NCI-H1048 (cell line): ENCODE measurements around the gene GLYATL3.

Experiments
- DNase-seq: peaks from one replicate; lab custom pipeline; 2025; lab: John Stamatoyannopoulos, UW

GLYATL3 gene

GRCh38 chr6:49548613-49549304, 49.0 kb downstream of the GLYATL3 start:
- no peak for DNase-seq

- no peak for DNase-seq
These were observed 50.2 kb downstream of the GLYATL3 start for GRCh38 chr6:49549691-49550491.

DNA sequence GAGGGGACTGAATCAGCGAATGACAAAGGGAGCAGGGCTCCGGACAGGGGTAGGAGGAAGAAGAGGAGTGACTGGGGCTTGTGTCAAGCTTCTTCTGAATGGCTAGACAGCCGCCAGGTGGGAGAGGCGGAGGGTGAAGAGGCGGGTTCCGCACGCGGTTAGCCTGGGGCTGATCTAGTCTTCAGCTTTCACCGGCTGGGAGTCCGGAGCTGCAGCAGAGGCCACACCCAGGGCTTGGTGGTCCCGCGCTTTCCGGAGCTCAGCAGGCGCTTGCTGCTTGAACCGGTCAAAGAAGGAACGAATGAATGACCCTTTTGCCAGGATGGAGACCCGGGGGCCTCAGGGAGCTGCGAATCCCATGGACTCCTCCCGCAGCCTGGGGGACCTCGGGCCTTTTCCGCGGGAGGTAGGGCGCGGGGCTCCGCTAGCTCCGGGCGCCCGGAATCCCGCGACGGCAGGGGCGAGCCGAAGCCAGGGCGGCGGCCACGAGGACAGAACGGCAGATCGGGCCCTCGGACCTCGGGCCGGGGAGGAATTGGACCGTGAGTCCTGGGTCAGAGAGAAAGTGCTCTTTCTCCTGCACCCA, 50.9 kb downstream of the GLYATL3 start, which contains the start of gene C6orf141:
Gene C6orf141, plus strand, starts transcription at position 177 of the 586 bp plus-strand sequence. Its CDS starts 125 bp downstream, at position 302.
- peak; percentile 46 for DNase-seq

GRCh38 chr6:49551078-49551865, 51.5 kb downstream of the GLYATL3 start:
- DNase-seq = peak; percentile 21

- no peak for DNase-seq
These were observed 52.1 kb downstream of the GLYATL3 start for GRCh38 chr6:49551866-49552129.

DNA sequence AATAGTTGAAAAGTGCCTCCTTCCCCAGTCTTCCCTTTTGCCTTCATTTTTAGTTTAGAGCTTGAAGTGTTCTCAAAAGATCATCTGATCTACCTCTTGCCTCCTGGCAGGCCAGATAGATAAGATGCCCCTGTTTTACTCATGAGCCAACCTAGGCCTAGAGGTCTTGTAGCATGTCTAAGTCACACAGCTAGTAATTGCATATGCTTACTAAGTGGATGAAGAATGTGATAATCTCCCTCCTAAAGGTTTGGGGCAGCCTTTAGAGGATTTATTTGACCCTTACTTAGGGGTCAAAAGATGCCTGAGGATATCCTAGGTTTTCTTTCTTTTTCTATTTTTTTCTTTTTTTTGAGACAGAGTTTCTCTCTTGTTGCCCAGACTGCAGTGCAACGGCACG, 52.9 kb downstream of the GLYATL3 start:
- no peak for DNase-seq

DNA sequence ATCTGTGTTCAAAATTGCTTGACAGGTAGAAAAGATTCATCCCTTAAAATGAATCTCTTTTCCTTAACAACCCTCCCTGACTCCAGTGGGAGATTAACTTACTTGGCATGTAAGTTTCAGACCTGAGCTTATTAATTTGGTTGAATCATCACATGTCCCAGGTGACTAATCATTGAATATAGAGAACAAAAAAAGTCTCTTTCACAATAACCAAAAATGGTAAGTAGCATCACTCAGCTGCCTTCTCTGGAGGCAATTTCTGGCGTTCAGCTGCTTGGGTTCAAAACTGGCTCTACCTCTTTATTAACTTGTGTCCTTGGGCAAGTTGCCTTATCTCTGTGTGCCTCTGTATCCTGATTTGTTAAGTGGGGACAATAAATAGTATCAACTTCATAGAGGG, 53.7 kb downstream of the GLYATL3 start:
- DNase-seq = no peak

DNA sequence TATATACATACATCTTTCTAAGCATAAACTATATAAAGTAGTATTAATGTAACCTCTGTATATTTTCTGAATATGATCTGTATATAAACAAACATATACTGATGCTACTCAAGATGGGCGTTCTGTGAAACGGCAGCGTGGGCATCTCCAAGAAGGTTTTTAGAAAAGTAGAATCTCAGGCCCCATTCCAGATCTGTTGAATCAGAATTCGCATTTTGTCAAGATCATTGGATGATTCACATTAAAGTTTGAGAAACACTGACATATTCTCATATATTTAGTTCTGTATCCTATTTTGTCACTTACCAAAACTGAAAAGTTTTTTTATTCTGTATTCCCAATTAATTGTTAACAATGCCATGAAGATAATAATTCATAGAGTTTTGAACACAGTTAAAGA, 56.2 kb downstream of the GLYATL3 start:
- DNase-seq = no peak

GRCh38 chr6:49556429-49556837, 56.7 kb downstream of the GLYATL3 start:
- DNase-seq = no peak

- DNase-seq = no peak
These were observed 57.5 kb downstream of the GLYATL3 start for GRCh38 chr6:49557177-49557576.

DNA sequence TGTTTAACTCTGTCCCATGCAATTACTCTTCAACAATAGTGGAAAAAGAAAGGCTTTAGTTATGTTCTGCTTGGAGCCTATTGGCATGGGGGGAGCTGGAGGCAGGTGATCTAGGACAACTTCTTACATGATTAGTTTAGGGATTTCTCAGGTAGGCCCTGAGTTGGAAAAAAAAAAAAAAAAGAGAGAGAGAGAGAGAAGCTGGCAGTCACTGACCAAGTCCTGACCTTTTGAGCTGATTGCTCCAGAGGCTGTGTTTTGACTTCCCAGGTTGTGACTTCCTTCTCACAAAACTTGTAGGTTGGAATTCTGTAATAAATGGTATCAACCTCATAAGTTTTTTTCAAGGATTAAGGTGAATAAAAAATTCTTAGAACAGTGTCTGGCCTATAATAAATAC, 58.5 kb downstream of the GLYATL3 start:
- no peak for DNase-seq

DNA sequence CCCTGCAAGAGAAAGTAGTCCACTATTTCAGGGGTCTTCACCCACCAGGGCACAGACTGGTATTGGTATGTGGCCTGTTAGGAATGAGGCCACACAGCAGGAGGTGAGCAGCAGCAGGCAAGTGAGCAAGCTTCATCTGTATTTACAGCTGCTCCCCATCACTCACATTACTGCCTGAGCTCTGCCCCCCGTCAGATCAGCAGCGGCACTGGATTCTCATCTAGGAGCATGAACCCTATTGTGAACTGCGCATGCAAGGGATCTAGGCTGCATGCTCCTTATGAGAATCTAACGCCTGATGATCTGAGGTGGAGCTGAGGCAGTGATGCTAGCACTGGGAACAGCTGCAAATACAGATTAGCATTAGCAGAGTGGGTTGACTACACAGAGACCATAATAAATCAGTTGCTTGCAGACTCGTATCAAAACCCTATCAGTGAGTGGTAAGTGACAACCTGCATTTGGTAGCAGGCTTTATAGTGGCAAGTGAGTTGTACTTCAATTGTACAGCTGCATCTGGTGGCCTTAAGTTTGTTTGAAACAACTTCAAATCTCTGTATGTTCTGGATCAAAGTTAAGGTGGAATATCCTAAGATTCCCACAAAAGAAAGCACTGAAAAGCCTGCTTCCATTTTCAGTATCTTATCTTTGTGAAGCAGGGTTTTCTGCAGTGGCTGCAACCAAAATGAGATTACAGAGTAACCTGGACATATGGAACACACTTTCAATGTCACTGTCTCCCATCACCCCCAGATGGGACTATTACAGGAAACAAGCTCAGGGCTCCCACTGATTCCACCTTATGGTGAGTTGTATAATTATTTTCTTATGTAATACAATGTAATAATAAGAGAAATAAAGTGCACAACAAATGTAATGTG, 63.5 kb downstream of the GLYATL3 start:
- DNase-seq = no peak

DNA sequence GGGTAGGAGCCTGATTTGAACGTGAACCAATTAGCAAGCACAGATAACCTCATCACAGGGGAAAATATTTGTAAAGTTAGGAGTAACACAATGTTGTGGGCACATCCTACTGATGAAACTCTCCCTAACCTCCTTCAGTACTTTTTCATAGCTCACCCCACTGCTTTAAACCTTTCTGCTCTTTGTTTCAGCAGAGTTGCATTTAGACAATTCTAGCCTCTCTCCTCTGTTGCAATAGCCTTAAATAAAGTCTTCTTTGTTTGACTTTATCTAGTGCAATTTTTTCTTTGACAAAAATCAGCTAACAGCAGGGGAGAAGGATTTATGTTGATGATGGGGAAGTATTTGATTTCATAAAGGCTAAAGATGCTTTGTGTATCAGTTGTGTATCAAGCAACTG, 64.8 kb downstream of the GLYATL3 start:
- no peak for DNase-seq

GRCh38 chr6:49565261-49565660, 65.5 kb downstream of the GLYATL3 start:
- DNase-seq = no peak

GRCh38 chr6:49565855-49566254, 66.1 kb downstream of the GLYATL3 start:
- no peak for DNase-seq

DNA sequence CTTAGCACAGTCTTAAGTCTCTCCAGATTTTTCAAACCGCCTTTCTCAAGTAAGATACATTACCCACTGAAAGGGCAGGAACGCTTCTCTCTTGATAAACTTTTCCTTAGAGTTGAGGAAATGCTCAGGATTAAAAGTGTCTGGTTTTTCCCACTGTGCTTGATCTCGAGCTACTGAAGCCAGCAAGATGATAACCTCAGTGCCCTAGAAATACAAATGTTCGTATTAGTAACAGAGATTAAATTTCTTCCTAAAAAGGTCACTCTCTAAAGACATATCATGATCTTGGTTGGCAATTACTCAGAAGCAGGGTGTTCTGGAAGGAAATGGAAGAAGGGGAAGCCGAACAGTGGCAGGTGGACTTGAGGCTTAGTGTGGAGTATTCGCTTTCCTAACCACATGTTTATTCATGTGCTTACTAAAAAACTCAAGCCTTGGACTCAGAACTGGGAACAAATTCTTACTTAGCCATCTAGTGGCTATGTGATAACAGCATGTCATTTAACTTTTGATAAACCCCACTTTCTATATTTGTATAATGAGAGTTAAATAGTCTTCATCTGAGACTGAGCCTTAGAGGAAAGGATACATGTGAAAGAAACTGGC, 70.9 kb downstream of the GLYATL3 start:
- DNase-seq = no peak

GRCh38 chr6:49576618-49577017, 76.9 kb downstream of the GLYATL3 start:
- DNase-seq = no peak
